IPS DF 6.9 (cell line): Measurements from ENCODE around the gene CHST3.

Source experiments
- DNase-seq: peaks from one replicate; pipeline ENCODE4 v3.0.0-alpha.2; 2013; ENCODE audit warnings: low read depth, low spot score
- H3K27ac ChIP-seq: one replicate; pipeline ENCODE4 v1.5.1; 2013; ENCODE audit warnings: low read length, control low read depth
- H3K27me3 ChIP-seq: 2 replicates; pipeline ENCODE4 v1.6.1; 2013; ENCODE audit warnings: mild to moderate bottlenecking, low read length; ENCODE audit not compliant: control insufficient read depth, insufficient read depth
- H3K36me3 ChIP-seq: 2 replicates; pipeline ENCODE4 v1.6.1; 2013; ENCODE audit warnings: low read length; ENCODE audit not compliant: control insufficient read depth, insufficient read depth
- H3K4me1 ChIP-seq: 2 replicates; pipeline ENCODE4 v1.6.1; 2013; ENCODE audit warnings: low read length; ENCODE audit not compliant: control insufficient read depth, insufficient read depth
- H3K4me3 ChIP-seq: 2 replicates; pipeline ENCODE4 v1.5.1; 2013; ENCODE audit warnings: mild to moderate bottlenecking, low read length
- H3K9me3 ChIP-seq: 2 replicates; pipeline ENCODE4 v1.6.1; 2013; ENCODE audit warnings: low read length, inconsistent platforms; ENCODE audit not compliant: control insufficient read depth, insufficient read depth
- WGBS: extraction: QIAGEN DNeasy Blood & Tissue Kit; methylation state at CpG from one replicate; pipeline ENCODE4 v1.1.7; 2013; ENCODE audit warnings: mixed read lengths, missing lambda C conversion rate; ENCODE audit not compliant: insufficient read length, insufficient coverage; 5-methylcytosine and 5-hydroxymethylcytosine counted together

The CHST3 gene

DNA sequence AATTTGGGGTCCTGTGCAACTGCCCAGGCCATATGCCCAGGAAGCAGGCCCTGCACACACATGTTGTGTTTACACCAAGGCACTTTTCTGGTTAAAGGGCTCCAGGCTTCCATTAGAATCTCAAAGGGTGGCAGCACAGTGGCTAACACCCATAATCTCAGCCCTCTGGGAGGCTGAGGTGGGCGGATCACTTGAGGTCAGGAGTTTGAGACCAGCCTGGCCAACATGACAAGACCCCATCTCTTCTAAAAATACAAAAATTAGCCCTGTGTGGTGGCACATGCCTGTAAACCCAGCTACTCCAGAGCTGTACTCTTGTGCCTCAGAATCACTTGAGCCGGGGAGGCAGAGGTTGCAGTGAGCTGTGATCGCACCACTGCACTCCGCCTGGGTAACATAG, 70.6 kb downstream of the CHST3 start:
- DNase-seq, result no peak
- H3K4me1 ChIP-seq, result 0 out of 2 replicates have a peak, but pooled peaks cover 1% of the 10 kb centered on the region
- no peak overlapping the region for H3K27ac ChIP-seq
- WGBS, result no CpG with 5 or more reads among the region's 4 CpGs
- H3K9me3 ChIP-seq, result no peaks in the 10 kb centered on the region
- H3K27me3 ChIP-seq, result no peaks in the 10 kb centered on the region
- no peaks in the 10 kb centered on the region for H3K36me3 ChIP-seq
- H3K4me3 ChIP-seq, result no peak overlapping the region

GRCh38 chr10:72035252-72035887, 71.2 kb downstream of the CHST3 start:
- H3K4me1 ChIP-seq, result 0 out of 2 replicates have a peak, but pooled peaks cover 1% of the 10 kb centered on the region
- no peak overlapping the region for H3K27ac ChIP-seq
- no peak overlapping the region for H3K4me3 ChIP-seq
- no CpG with 5 or more reads among the region's 13 CpGs for WGBS
- no peaks in the 10 kb centered on the region for H3K36me3 ChIP-seq
- H3K27me3 ChIP-seq, result no peaks in the 10 kb centered on the region
- H3K9me3 ChIP-seq, result no peaks in the 10 kb centered on the region
- DNase-seq, result no peak

- H3K27me3 ChIP-seq, result no peaks in the 10 kb centered on the region
- H3K36me3 ChIP-seq, result no peaks in the 10 kb centered on the region
- no peaks in the 10 kb centered on the region for H3K4me1 ChIP-seq
- H3K27ac ChIP-seq, result no peak overlapping the region
- H3K4me3 ChIP-seq, result no peak overlapping the region
- no peaks in the 10 kb centered on the region for H3K9me3 ChIP-seq
- DNase-seq, result no peak
- no CpG with 5 or more reads among the region's 8 CpGs for WGBS
Measured at GRCh38 chr10:72037266-72037665, 73.1 kb downstream of the CHST3 start.

DNA sequence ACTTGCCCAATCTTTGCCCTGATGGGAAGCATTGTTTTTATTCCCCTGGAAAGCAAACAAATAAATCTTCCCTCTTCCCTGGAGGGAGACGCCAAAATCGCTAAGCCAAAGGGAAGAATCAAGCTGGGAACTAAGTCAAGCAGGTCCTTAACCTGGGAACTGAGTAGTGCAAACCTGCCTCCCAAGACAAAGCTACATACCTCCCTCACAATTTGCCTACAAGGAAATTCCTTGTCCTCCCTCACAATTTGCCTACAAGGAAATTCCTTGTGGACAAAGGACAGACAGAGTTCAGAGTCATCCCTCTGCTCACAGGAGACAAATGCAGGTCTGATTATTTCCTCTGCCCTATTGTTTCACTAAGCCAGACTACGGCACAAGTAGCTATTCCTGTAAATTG, 73.6 kb downstream of the CHST3 start:
- H3K9me3 ChIP-seq, result no peaks in the 10 kb centered on the region
- DNase-seq, result no peak
- no peaks in the 10 kb centered on the region for H3K4me1 ChIP-seq
- no peak overlapping the region for H3K27ac ChIP-seq
- no peaks in the 10 kb centered on the region for H3K27me3 ChIP-seq
- H3K36me3 ChIP-seq, result no peaks in the 10 kb centered on the region
- WGBS, result no CpG with 5 or more reads among the region's 3 CpGs
- no peak overlapping the region for H3K4me3 ChIP-seq

- no peaks in the 10 kb centered on the region for H3K4me1 ChIP-seq
- WGBS, result no CpG with 5 or more reads among the region's 13 CpGs
- no peaks in the 10 kb centered on the region for H3K36me3 ChIP-seq
- H3K4me3 ChIP-seq, result no peak overlapping the region
- no peak overlapping the region for H3K27ac ChIP-seq
- DNase-seq, result no peak
- H3K27me3 ChIP-seq, result no peaks in the 10 kb centered on the region
- H3K9me3 ChIP-seq, result no peaks in the 10 kb centered on the region
Measured at GRCh38 chr10:72038458-72039001, 74.3 kb downstream of the CHST3 start.

DNA sequence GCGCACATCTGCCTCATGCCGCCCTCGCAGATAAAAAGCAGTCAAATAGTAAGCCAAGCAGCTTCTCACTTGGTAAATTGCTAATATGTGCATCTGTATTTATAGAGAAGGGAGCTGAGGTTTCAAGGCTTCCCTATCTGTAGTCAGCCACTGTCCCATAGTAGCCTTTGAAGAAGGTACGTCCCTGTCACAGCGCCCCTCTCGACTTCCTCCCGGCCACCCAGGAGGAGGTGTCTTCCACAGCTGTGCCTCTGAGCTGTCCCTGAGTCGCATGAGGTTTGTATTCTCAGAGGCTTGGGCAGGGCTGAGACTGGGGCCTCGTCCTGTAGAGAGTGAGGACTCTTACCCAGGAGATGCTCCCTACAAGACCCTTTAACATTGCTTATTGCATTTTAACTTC, 75.2 kb downstream of the CHST3 start:
- Histone ChIP-seq H3K4me1 (no peaks in the 10 kb centered on the region), H3K4me3 (no peak overlapping the region), H3K36me3 (no peaks in the 10 kb centered on the region), H3K27ac (no peak overlapping the region), H3K27me3 (no peaks in the 10 kb centered on the region), H3K9me3 (no peaks in the 10 kb centered on the region)
- WGBS, result no CpG with 5 or more reads among the region's 9 CpGs
- DNase-seq, result no peak

DNA sequence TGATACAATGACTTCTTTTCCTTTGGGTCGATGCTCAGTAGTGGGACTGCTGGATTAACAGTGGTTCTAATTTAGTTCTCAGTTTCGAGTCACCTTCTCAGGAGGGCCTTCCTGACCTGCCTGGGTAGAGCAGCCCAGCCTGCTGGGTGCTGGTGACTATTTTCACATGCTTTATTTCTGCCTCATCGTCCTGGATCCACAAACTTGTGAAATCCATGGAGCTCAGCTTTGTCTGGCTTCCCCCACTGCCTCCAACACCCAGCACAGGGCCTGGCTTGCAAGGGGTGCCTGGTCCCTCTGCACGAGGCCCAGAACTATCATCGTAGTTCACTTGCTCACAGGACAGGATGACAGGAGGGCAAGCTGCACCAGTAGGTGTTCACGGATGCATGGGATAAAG, 77.3 kb downstream of the CHST3 start:
- DNase-seq, result no peak
- no peaks in the 10 kb centered on the region for H3K4me1 ChIP-seq
- no peak overlapping the region for H3K27ac ChIP-seq
- no peak overlapping the region for H3K4me3 ChIP-seq
- H3K27me3 ChIP-seq, result no peaks in the 10 kb centered on the region
- no peaks in the 10 kb centered on the region for H3K9me3 ChIP-seq
- no peaks in the 10 kb centered on the region for H3K36me3 ChIP-seq
- no CpG with 5 or more reads among the region's 6 CpGs for WGBS

GRCh38 chr10:72043016-72043834, 79.0 kb downstream of the CHST3 start:
- Histone ChIP-seq H3K36me3 (no peaks in the 10 kb centered on the region), H3K27ac (no peak overlapping the region), H3K4me1 (no peaks in the 10 kb centered on the region), H3K4me3 (no peak overlapping the region; the same call in 1 of the 2 replicates), H3K9me3 (no peaks in the 10 kb centered on the region), H3K27me3 (no peaks in the 10 kb centered on the region)
- WGBS, result no CpG with 5 or more reads among the region's 10 CpGs
- no peak for DNase-seq

- no peaks in the 10 kb centered on the region for H3K27me3 ChIP-seq
- H3K27ac ChIP-seq, result no peak overlapping the region
- H3K36me3 ChIP-seq, result no peaks in the 10 kb centered on the region
- H3K9me3 ChIP-seq, result no peaks in the 10 kb centered on the region
- no peak for DNase-seq
- H3K4me3 ChIP-seq, result no peak overlapping the region
- WGBS, result no CpG with 5 or more reads among the region's 17 CpGs
- H3K4me1 ChIP-seq, result no peaks in the 10 kb centered on the region
Measured at GRCh38 chr10:72044417-72045041, 80.3 kb downstream of the CHST3 start.

- WGBS, result no CpG with 5 or more reads among the region's 2 CpGs
- H3K36me3 ChIP-seq, result no peaks in the 10 kb centered on the region
- H3K27ac ChIP-seq, result no peak overlapping the region
- DNase-seq, result no peak
- no peaks in the 10 kb centered on the region for H3K9me3 ChIP-seq
- H3K27me3 ChIP-seq, result no peaks in the 10 kb centered on the region
- H3K4me1 ChIP-seq, result no peaks in the 10 kb centered on the region
- no peak overlapping the region for H3K4me3 ChIP-seq
Measured at GRCh38 chr10:72045586-72045985, 81.4 kb downstream of the CHST3 start.
